Nephron progenitor cell (in vitro differentiated cells): ENCODE data around the gene TMEM250.

Experiments used
- DNase-seq: peaks from one replicate; pipeline ENCODE4 v3.0.0; 2021
- H3K27ac Mint-ChIP-seq: 2 replicates; pipeline ENCODE4 v1.8.0; 2021; ENCODE audit warnings: mild to moderate bottlenecking, moderate library complexity, mixed read lengths
- H3K27me3 Mint-ChIP-seq: 2 replicates; pipeline ENCODE4 v1.8.0; 2021; ENCODE audit warnings: mild to moderate bottlenecking, low read depth, mixed read lengths; ENCODE audit not compliant: poor library complexity
- H3K36me3 Mint-ChIP-seq: 2 replicates; pipeline ENCODE4 v1.8.0; 2021; ENCODE audit warnings: low read depth, mixed read lengths
- H3K4me1 Mint-ChIP-seq: 2 replicates; pipeline ENCODE4 v1.8.0; 2021; ENCODE audit warnings: mixed read lengths
- H3K4me3 Mint-ChIP-seq: 2 replicates; pipeline ENCODE4 v1.8.0; 2021; ENCODE audit warnings: mild to moderate bottlenecking, moderate library complexity, mixed read lengths
- H3K9me3 Mint-ChIP-seq: 2 replicates; pipeline ENCODE4 v1.8.0; 2021; ENCODE audit warnings: mild to moderate bottlenecking, moderate library complexity, mixed read lengths
- TF ChIP-seq, protein P1 (sequence below): fragments of 200-600 bp; sonication (generic); IDR thresholded peaks from 2 replicates; pipeline ENCODE4 v1.5.0; 2021; ENCODE audit warnings: antibody characterized with exemption

TMEM250 gene

DNA sequence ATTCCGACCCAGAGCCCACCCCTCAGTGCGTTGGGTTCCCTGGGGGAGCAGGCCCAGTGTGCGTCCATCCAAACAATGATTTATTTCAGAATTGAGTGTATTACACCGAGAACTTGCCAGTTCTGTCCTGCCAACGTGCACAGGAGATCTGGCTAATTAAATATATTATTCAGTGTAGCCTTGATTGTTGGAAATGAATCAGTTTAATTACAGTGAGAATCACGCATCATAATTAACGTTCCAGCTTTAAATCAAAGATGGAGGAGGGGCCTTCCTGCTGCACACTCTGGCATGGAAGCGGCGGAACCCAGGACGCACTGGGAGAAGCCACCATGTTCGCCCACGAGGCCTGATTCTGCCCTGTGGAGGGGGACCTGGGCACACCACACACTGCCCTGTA, 30.7 kb upstream of the TMEM250 start:
- H3K27me3 Mint-ChIP-seq, result peaks cover 35% of the 10 kb centered on the region
- no peaks in the 10 kb centered on the region for H3K36me3 Mint-ChIP-seq
- DNase-seq, result no peak
- no peak overlapping the region for H3K27ac Mint-ChIP-seq
- no peak overlapping the region for H3K4me3 Mint-ChIP-seq
- peaks cover 19% of the 10 kb centered on the region for H3K4me1 Mint-ChIP-seq
- no peaks in the 10 kb centered on the region for H3K9me3 Mint-ChIP-seq
- TF ChIP-seq, protein P1, sequence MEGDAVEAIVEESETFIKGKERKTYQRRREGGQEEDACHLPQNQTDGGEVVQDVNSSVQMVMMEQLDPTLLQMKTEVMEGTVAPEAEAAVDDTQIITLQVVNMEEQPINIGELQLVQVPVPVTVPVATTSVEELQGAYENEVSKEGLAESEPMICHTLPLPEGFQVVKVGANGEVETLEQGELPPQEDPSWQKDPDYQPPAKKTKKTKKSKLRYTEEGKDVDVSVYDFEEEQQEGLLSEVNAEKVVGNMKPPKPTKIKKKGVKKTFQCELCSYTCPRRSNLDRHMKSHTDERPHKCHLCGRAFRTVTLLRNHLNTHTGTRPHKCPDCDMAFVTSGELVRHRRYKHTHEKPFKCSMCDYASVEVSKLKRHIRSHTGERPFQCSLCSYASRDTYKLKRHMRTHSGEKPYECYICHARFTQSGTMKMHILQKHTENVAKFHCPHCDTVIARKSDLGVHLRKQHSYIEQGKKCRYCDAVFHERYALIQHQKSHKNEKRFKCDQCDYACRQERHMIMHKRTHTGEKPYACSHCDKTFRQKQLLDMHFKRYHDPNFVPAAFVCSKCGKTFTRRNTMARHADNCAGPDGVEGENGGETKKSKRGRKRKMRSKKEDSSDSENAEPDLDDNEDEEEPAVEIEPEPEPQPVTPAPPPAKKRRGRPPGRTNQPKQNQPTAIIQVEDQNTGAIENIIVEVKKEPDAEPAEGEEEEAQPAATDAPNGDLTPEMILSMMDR, result no peak

DNA sequence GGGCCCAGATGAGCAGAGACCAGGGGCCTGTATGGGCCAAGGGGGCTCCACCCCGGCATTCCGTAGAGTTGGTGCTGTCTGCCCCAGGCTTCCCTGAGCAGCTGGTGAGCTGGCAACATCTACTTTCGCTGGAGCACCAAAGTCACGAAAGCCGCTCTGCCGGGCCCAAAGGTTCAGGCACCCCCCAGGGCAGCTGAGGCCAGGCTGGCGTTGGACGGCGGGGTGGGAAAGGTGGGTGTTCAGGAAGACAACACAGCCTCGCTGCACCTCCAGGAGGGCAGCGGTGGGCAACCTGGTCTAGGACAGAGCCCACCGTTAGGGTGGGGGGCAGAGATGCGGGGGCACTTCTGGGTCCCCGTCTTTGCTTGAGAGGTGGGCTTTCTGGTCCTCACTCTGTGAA, 30.1 kb upstream of the TMEM250 start:
- Mint-ChIP-seq H3K36me3 (no peaks in the 10 kb centered on the region), H3K4me3 (no peak overlapping the region), H3K4me1 (peaks cover 19% of the 10 kb centered on the region), H3K9me3 (no peaks in the 10 kb centered on the region), H3K27ac (no peak overlapping the region), H3K27me3 (peaks cover 35% of the 10 kb centered on the region)
- TF ChIP-seq, protein P1, result no peak
- no peak for DNase-seq

DNA sequence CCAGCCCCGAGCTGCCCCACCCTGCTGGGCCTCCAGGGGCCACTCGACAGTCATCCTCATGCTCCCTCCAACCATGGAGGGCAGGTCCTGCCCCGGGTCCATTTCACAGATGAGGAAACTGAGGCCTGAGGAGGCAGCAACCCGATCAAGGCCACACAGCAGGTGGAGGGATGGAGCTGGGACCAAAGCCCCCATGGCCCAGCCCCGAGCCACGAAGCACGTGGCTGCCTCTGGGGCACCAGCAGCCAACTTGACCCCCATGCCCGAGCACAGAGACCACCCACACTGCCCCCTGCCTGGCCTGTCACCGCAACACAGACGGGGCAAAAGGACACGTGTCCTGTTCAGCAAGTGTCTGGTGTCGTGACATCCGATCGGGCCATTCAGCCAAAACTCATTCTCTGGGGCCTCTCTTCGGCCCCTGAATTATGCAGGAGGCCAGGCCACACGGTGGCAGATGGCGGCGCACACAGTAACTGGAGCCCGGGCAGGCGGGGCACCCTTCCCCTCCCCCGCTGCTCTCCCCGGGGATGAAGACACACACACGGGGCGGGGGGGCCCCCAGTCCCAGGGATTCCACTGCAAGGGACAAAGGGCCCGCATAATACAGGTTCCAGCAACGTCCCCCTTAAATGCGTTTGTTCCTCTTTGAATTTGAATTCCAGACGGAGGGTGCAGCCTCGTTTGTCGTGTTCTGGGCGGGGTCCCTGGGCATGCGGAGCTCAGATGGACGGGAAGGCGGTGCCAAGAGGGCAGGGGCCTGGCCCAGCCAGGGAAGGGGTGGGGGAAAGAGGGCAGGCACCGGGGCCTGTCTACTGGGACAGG, 29.4 kb upstream of the TMEM250 start:
- H3K4me3 Mint-ChIP-seq, result no peak overlapping the region
- H3K36me3 Mint-ChIP-seq, result no peaks in the 10 kb centered on the region
- peak; percentile 56 for DNase-seq
- TF ChIP-seq, protein P1, result no peak
- H3K27ac Mint-ChIP-seq, result no peak overlapping the region
- H3K4me1 Mint-ChIP-seq, result peaks cover 19% of the 10 kb centered on the region
- H3K9me3 Mint-ChIP-seq, result no peaks in the 10 kb centered on the region
- H3K27me3 Mint-ChIP-seq, result peaks cover 34% of the 10 kb centered on the region

DNA sequence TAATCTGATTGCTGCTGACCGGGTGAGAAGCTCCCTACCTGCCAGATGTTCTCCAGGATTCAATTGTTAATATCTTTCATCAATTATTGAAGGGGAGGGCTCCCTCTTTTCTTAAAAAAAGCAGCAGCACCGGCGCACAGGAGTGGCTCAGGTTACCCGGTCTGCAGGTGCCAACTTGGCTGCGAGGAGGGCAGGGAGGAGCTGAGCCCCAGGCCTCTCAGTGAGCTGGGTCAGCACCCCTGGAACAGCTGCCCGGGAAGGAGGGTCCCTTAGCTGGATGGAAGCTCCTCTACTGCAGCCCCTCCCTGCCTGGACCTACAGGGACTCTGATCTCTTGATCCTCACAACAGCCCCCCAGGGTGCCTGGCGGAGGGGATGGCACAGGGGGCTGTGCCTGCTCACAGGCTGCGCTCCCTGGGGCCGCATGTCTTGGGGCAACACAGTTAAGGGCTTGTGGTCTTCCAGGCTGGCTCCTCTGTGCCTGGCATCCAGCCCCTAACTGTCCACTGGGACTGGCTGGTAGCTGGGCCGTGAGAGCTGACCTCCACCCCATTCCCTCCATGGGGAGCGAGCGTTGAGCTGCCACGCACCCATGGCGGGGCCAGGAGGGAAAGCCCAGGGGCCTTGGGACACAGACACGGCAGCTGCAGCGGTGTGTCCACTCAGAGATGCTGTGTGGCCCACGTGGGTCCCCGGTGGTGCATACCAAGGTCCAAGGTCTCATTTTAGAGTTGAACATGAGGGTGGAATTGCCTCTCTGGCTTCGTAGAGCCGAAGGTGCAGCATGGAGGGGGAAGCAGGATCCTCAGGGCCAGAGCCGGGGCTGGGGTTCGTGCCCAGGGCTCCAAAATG, 28.6 kb upstream of the TMEM250 start:
- peaks cover 29% of the 10 kb centered on the region for H3K27me3 Mint-ChIP-seq
- H3K36me3 Mint-ChIP-seq, result no peaks in the 10 kb centered on the region
- H3K4me1 Mint-ChIP-seq, result peaks cover 19% of the 10 kb centered on the region
- TF ChIP-seq, protein P1, result no peak
- DNase-seq, result no peak
- no peak overlapping the region for H3K4me3 Mint-ChIP-seq
- no peak overlapping the region for H3K27ac Mint-ChIP-seq
- no peaks in the 10 kb centered on the region for H3K9me3 Mint-ChIP-seq

DNA sequence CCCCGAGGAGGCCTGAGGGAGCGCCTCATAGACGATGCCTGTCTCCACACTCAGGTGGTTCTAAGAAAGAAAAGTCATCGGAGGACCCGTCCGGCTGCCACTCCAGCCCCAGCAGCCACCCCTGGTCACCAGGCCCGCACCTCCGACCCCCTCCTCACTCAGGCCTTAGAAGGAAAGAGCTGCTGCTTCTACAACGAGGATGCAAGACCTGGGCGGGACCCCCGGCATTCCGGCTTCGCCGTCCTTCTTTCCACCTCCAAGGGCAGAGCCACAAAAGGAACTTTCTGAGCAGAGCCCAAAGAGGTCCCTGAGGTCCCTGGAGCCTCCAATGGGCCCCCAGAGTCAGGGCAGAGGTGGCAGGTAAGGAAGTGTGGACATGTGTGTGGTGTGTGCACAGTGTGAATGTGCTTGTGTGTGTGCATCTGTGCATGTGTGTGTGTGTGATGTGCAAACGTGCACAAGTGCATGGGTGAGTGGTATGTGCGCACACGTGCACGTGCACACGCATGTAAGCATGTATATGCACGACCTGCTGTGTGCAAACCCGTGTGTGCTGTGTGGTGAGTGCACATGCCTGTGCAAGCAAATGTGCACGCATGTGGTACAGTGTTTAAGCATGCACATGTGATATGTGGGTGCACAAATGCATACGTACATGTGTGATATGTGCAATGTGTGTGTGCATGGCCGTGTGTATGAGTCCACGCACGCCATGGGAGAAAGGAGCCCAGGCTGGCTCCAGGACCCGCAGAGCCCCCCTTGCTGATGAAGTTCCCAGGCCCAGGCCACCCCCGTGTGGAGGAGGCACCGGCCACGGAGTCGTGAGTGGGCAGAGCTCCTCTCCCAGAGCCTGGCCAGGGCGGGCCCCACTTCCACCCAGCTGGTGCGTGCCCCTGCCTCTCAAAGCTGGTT, 27.7 kb upstream of the TMEM250 start:
- no peak overlapping the region for H3K4me3 Mint-ChIP-seq
- TF ChIP-seq, protein P1, result no peak
- no peak overlapping the region for H3K27ac Mint-ChIP-seq
- peaks cover 28% of the 10 kb centered on the region for H3K27me3 Mint-ChIP-seq
- H3K9me3 Mint-ChIP-seq, result no peaks in the 10 kb centered on the region
- peaks cover 13% of the 10 kb centered on the region for H3K4me1 Mint-ChIP-seq
- no peak for DNase-seq
- H3K36me3 Mint-ChIP-seq, result no peaks in the 10 kb centered on the region
